ENCODE data around the gene LDB1. TPM values are rescaled to one million over a fixed set of nuclear protein-coding genes. Genes with fewer than 3 reads are reported as not detected.

LDB1 gene
- total and polyA plus RNA-seq, 11 donors, result 29.5 to 63.2 (median 45.7) TPM

- DNase-seq, result no peak
- Histone ChIP-seq H3K27ac (no peak overlapping the region), H3K9me3 (no peaks in the 10 kb centered on the region), H3K36me3 (peaks cover 0 to 99% (median 88%) of the 10 kb centered on the region in 9 donors), H3K4me3 (no peak overlapping the region), H3K4me1 (no peaks in the 10 kb centered on the region), H3K27me3 (no peaks in the 10 kb centered on the region)
- WGBS, 4 donors, result 94 to 97% (median 96%) methylated on average over 4 of the region's 4 CpGs
- TF ChIP-seq CTCF (IDR thresholded peaks at IDR 0.05) (no peak), POLR2A (IDR thresholded peaks at IDR 0.05) (no peak)
- no peak for ATAC-seq
- intact Hi-C loops (cut with DNase I), result loop anchor here in 3 of 10 donors (10.0 kb wide), 3 partner anchors 65 to 425 kb away; partner anchors contain the start of genes ELOVL3 (in 1 of the 3) and PSD (in 1 of the 3)
These were observed 39.7 kb upstream of the LDB1 start for GRCh38 chr10:102159831-102160230.

GRCh38 chr10:102159051-102159597 is 39.0 kb upstream of the LDB1 start:
- Histone ChIP-seq H3K36me3 (peaks cover 0 to 94% (median 84%) of the 10 kb centered on the region in 9 donors), H3K9me3 (no peaks in the 10 kb centered on the region), H3K4me3 (no peak overlapping the region), H3K27ac (no peak overlapping the region), H3K4me1 (peaks cover 0 to 6% (median 0%) of the 10 kb centered on the region in 12 donors), H3K27me3 (no peaks in the 10 kb centered on the region)
- ATAC-seq, result no peak
- DNase-seq, result no peak
- no peak for TF ChIP-seq POLR2A (IDR thresholded peaks at IDR 0.05)
- no peak for TF ChIP-seq CTCF (IDR thresholded peaks at IDR 0.05)
- 87 to 93% (median 89%) methylated on average over 5 of the region's 5 CpGs for WGBS, 4 donors
- intact Hi-C loops (cut with DNase I), result no loop called here

DNA sequence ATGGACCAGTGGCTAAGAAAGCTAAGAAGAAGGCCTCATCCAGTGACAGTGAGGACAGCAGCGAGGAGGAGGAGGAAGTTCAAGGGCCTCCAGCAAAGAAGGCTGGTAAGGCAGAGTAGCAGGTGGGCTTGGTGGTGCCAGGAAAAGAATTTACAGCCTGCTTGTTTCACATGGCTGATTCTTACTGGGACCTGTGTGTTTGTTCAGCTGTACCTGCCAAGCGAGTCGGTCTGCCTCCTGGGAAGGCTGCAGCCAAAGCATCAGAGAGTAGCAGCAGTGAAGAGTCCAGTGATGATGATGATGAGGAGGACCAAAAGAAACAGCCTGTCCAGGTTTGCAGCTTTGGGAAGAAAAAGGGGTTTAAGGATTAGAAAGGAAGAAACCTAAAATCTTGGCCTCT is 37.1 kb upstream of the LDB1 start:
- TF ChIP-seq POLR2A (IDR thresholded peaks at IDR 0.05), result no peak
- TF ChIP-seq CTCF (IDR thresholded peaks at IDR 0.05), result no peak
- Histone ChIP-seq H3K9me3 (no peaks in the 10 kb centered on the region), H3K27ac (no peak overlapping the region), H3K36me3 (peaks cover 0 to 75% (median 65%) of the 10 kb centered on the region in 9 donors), H3K27me3 (no peaks in the 10 kb centered on the region), H3K4me1 (peaks cover 4 to 22% (median 12%) of the 10 kb centered on the region in 12 donors), H3K4me3 (no peak overlapping the region)
- 86 to 97% (median 97%) methylated on average over 3 of the region's 3 CpGs for WGBS, 4 donors
- intact Hi-C loops (cut with DNase I), result no loop called here
- no peak for DNase-seq
- no peak for ATAC-seq

- Histone ChIP-seq H3K9me3 (no peaks in the 10 kb centered on the region), H3K27me3 (no peaks in the 10 kb centered on the region), H3K4me1 (peaks cover 4 to 42% (median 15%) of the 10 kb centered on the region in 12 donors), H3K36me3 (peaks cover 0 to 61% (median 54%) of the 10 kb centered on the region in 9 donors), H3K27ac (no peak overlapping the region), H3K4me3 (no peak overlapping the region)
- intact Hi-C loops (cut with DNase I), result no loop called here
- WGBS, 4 donors, result 92 to 97% (median 96%) methylated on average over 11 of the region's 11 CpGs
- DNase-seq (no peak), ATAC-seq (no peak)
- TF ChIP-seq CTCF (IDR thresholded peaks at IDR 0.05) (no peak), POLR2A (IDR thresholded peaks at IDR 0.05) (no peak)
These were observed 34.4 kb upstream of the LDB1 start for GRCh38 chr10:102154466-102155116.

Data from heart left ventricle (tissue), 16 donors.